Measurements from ENCODE around the gene DYDC2.
"Not testable (repeated sequence)": the region's sequence is repeated elsewhere in the genome, so short reads cannot be mapped to it uniquely, and the experiment has no call there.

DYDC2 gene

DNA sequence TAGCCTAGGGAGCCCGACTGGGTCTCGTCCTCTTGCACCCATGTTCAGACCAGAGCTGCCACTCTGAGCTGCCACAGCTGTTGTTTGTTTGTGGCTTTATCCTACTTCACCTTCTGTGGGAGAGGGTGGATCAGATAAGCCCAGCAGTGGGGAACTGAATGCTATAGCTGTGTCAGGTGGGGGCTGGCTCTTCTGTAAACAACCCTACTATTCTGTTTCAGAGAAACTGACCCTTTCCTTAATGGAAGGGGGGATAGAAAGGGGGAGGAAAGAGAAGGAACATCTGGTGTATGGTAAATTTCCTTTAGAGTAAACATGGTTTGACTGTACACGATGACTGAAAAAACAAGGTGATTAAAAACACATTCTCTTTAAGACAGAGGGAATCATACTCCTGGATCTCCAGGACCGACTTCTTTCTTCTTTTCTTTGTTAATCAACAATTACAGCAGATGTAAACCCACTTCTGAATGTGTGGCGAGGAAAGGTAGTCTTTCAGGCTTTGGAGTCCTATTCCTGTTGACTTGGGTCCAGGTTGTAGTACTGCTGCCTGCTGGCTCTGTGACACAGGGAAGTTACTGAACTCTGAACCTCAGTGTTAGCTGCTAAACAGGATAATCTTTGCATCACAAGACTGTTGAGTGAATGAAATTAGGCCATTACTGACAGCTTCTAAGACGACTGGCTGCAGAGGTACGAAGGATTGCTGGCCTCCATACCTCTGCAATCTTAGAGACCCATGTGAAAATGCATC, 57.7 kb downstream of the DYDC2 start:
- no peak for DNase-seq

DNA sequence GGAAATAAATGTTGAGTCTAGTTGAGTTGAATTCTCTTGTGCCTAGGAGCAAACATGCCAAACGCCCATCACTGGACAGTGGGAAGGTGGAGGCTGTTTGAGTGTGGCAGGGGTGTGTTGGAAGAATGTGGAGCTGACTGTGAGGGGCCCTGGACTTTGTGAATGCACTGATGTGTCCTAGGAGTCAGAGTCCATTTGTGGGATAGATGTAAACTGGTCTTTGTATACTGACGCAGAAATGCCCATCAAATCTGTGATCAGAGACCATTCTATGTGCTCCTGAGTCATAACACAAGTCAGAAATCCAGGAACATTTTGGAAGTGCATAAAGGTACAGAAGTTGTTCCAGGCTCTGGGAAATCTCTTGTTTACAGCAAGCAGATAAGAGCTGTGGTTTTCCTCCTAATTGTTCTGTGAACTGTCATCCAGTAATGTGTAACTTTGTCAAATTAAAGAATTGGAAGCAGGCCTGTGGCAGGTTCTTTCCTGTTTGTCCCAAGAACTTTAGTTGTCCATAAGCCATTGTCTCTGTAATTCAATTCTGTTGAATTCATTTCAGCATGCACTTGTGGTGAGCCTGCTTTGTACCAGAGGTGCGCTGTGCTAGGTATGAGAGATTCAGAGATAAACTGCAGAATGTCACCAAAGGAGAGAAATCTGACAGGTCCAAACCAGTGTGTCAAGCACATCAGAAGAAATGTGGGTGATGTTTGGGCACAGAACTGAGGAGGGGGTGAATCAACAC, 59.3 kb downstream of the DYDC2 start:
- DNase-seq = no peak

DNA sequence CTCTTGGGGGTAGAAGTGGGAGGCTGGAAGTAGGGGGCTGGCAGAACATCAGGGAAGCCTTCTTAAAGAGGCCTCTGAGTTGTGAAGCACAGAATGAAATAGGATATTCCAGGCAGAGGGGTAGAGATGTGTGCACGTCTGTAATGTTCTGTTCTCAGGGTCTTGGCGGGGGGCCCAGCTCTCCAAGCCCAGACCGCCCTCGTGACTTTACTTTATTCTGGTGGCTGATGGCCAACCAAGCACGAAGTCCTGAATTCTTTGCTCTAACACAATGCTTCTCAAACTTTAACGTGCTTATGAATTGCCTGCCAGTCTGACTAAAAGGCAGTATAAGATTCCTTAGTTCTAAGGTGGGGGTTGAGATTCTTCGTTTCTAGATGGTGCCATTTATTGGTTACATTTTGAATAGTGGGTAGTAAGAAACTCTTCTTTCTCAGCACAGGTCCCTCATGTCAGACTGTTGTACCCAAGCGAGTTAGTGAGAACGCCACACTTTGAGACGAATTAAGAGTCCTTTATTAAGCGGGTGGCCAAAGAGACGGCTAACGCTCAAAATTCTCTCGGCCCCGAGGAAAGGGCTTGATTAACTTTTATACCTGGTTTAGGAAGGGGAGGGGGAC, 60.0 kb downstream of the DYDC2 start:
- DNase-seq = peak; percentile 14

DNA sequence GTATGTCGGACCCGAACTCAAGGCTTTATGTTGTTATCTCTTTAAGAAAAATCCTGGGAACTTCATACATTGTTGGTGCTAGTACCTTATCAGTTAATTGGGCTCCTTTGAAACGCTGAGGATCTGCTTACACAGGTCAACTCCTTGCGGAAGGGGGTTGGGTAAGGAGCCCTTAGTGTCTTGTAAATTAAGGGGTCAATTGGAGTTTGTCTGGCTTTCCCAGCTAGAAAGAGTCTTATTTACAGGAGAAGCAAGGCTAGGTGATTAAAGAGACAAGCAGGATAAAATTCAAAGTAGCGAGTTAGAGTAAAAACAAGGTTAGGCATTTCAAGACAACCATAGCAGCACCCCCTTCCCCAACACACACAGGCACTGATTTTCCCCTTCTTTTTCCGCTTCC, 60.7 kb downstream of the DYDC2 start:
- not testable (repeated sequence) for DNase-seq
